NCI-H1694 treated with DMSO at 0.1 percent for 48 hours (cell line): ENCODE results near the gene RBM47.
"Not testable (repeated sequence)": the region's sequence is repeated elsewhere in the genome, so short reads cannot be mapped to it uniquely, and the experiment has no call there.

Experiments
- DNase-seq: peaks from one replicate; lab custom pipeline; 2025; lab: John Stamatoyannopoulos, UW

RBM47 gene

GRCh38 chr4:40526741-40527140 lies 102.9 kb downstream of the RBM47 start:
- no peak for DNase-seq

- no peak for DNase-seq
These were observed 103.7 kb downstream of the RBM47 start for GRCh38 chr4:40525752-40526598.

- DNase-seq: no peak
These were observed 105.2 kb downstream of the RBM47 start for GRCh38 chr4:40524366-40525041.

- DNase-seq: no peak
These were observed 106.1 kb downstream of the RBM47 start for GRCh38 chr4:40523581-40523980.

- DNase-seq: no peak
These were observed 107.7 kb downstream of the RBM47 start for GRCh38 chr4:40521957-40522356.

- no peak for DNase-seq
These were observed 109.1 kb downstream of the RBM47 start for GRCh38 chr4:40520533-40520932.

- not testable (repeated sequence) for DNase-seq
These were observed 112.6 kb downstream of the RBM47 start for GRCh38 chr4:40517081-40517480.

- DNase-seq: no peak
These were observed 113.0 kb downstream of the RBM47 start for GRCh38 chr4:40516651-40517050.

GRCh38 chr4:40515398-40516293 lies 114.0 kb downstream of the RBM47 start:
- no peak for DNase-seq

GRCh38 chr4:40515037-40515397 lies 114.6 kb downstream of the RBM47 start:
- no peak for DNase-seq

GRCh38 chr4:40514497-40514951 lies 115.1 kb downstream of the RBM47 start:
- no peak for DNase-seq

GRCh38 chr4:40511036-40511614 lies 118.5 kb downstream of the RBM47 start:
- no peak for DNase-seq

- DNase-seq: no peak
These were observed 121.7 kb downstream of the RBM47 start for GRCh38 chr4:40507977-40508376.

- DNase-seq: no peak
These were observed 123.2 kb downstream of the RBM47 start for GRCh38 chr4:40506492-40506891.

- DNase-seq: no peak
These were observed 123.6 kb downstream of the RBM47 start for GRCh38 chr4:40506066-40506465.

GRCh38 chr4:40502934-40503333 lies 126.7 kb downstream of the RBM47 start:
- DNase-seq: no peak

- no peak for DNase-seq
These were observed 127.4 kb downstream of the RBM47 start for GRCh38 chr4:40502220-40502619.

- DNase-seq: no peak
These were observed 128.9 kb downstream of the RBM47 start for GRCh38 chr4:40500781-40501180.

GRCh38 chr4:40493160-40493559 lies 136.5 kb downstream of the RBM47 start:
- DNase-seq: no peak

GRCh38 chr4:40492691-40493090 lies 137.0 kb downstream of the RBM47 start:
- no peak for DNase-seq

- DNase-seq: no peak
These were observed 139.2 kb downstream of the RBM47 start for GRCh38 chr4:40490481-40490880.

GRCh38 chr4:40489961-40490360 lies 139.7 kb downstream of the RBM47 start:
- DNase-seq: no peak
